Measurements from ENCODE around the gene NUTF2.

GRCh38 chr16:67872131-67872630, 25.4 kb downstream of the NUTF2 start:
- no peak for TF ChIP-seq CTCF (conservative IDR thresholded peaks at IDR 0.05; ENCODE audit: low read depth, low read length)
- no peak for TF ChIP-seq EZH2 (IDR thresholded peaks at IDR 0.05; ENCODE audit: borderline replicate concordance, low read depth, low read length, poor library complexity, severe bottlenecking)
